Measurements from ENCODE around the gene FOXP4.
"Not testable (repeated sequence)": the region's sequence is repeated elsewhere in the genome, so short reads cannot be mapped to it uniquely, and the experiment has no call there.

Gene FOXP4

DNA sequence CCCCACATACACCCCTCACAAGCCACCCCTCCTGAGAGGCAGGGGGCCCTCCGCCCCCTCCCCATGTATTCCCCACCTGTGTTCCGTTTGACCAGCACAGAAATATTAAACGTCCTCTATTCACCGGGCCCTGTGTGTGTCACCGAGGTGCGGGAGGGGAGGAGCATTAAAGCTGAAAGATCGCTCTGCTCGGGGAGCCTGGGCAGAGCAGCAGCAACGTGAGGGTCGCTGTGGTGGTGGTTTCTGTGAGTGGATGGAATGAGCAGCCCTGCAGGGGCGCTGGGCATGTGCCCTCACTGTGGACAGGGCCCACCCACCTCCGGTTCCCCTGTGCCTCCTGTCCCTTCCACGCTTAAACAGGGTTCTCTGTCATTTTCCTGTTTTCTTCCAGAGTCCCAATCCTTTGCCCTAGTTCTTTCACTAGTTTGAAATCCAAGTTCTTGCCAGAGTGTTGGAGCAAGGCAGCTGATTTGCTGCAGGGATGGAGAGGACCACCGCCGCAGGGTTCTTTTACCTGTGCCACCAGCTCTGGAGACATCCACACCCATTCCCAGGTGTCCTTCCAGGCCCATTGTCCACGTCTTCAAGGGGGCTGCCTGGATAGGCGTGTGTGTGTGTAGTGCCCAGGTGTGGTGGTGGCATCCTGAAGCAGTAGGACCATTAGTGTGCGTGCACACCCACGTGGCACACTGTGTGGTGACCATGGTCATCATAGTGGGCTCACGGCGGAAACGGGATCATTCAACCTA is 54.5 kb downstream of the FOXP4 start:
- DNase-seq (ENCODE audit: low read depth) = no peak

- no peak for DNase-seq (ENCODE audit: low read depth)
Measured at GRCh38 chr6:41601248-41601549, 55.0 kb downstream of the FOXP4 start.

GRCh38 chr6:41602422-41602743 is 56.2 kb downstream of the FOXP4 start:
- no peak for DNase-seq (ENCODE audit: low read depth)

- peak; percentile 61 for DNase-seq (ENCODE audit: low read depth)
Measured at GRCh38 chr6:41602864-41603608, 56.9 kb downstream of the FOXP4 start.

DNA sequence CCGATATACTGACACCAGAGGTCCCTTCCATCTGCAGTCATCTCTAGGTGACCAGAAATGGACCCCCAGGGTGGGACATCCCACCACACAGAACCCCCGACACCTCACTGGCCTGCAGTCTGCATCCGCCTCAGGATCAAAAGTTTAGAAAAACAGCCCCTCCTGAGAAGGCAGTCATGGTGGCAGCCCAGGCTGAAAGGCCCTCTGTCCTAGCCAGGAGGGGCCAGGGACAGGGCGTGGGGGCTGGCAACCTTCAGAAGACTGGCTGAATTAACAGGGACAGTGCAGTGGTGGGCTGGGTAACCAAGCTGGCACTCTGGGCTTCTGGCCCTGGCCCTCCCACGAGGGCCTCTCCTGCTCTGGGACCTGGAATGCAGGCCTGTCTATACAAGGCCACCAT is 57.8 kb downstream of the FOXP4 start:
- no peak for DNase-seq (ENCODE audit: low read depth)

DNA sequence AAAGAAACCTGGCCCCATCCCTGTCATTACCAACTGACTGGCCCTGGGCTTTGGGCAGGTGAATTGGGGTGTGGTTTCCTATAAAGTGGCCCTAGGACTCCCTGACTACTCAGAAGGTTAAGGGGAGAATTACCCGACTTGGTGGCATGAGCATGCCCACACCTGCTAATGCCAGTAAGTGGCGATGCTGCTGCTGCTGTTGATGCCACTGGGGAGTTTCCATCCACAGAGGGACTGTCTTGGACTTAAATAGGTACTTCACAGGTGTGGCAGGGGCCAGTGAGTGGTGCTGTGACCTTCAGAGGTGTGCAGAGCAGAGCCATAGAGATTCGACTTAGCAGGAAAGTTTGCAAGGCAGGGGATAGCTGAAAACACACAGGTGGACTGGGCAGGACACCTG is 59.5 kb downstream of the FOXP4 start:
- DNase-seq (ENCODE audit: low read depth) = no peak

GRCh38 chr6:41607036-41607435 is 60.9 kb downstream of the FOXP4 start:
- DNase-seq (ENCODE audit: low read depth) = no peak

- DNase-seq (ENCODE audit: low read depth) = no peak
Measured at GRCh38 chr6:41607736-41608135, 61.6 kb downstream of the FOXP4 start.

DNA sequence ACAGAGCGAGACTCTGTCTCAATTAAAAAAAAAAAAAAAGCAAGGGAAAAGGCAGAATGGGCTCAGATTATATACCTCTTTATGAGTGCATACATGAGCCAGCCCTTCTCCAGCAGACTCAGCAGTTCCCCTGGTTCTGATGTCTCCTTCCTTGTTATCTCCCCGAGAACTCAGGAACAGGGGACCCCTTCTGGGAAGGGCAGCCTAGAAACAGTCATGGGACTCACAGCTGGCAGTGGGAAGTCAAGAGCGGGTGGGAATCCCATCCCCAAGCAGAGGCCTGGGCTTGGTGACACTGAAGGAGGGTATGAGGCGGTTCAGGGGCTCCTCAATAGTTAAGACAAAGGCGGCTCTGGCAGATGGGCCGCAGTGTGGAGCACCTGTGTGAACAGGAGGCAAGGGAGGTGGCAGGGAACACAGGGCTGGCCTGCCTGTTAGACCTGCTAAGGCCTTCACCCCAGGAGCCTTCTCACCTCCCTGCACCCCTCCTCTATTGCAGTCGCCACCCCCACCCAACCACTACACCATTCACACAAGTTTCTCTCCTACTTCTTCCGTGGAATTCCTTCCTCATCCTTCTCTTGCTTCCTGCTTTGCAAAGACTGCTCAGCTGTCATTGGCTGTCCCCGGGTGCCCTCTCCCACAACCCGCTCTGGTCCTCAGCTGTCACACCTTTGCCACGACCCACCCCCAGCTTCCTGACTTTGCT is 62.4 kb downstream of the FOXP4 start:
- no peak for DNase-seq (ENCODE audit: low read depth)

DNA sequence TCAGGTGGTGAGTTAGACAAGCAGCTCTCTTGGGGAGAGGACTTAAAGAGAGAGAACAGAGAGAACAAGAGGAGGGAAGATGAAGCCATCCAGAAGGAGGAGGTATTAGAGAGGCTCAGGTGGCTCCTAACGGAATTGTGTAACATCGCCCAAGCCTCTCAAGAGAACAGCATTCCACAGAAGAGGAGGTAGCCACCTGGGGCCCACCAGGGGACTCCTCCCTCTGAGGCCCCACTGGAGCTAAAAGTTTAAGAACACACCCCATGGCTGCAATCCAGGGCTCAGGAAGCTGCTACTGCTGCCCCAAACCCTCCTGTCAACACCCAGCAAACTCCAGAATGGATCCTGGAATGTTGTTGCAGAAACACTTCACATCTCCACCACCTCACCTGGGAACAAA is 68.5 kb downstream of the FOXP4 start:
- no peak for DNase-seq (ENCODE audit: low read depth)

- DNase-seq (ENCODE audit: low read depth) = no peak
Measured at GRCh38 chr6:41615311-41615710, 69.1 kb downstream of the FOXP4 start.

- DNase-seq (ENCODE audit: low read depth) = no peak
Measured at GRCh38 chr6:41618598-41618997, 72.4 kb downstream of the FOXP4 start.

DNA sequence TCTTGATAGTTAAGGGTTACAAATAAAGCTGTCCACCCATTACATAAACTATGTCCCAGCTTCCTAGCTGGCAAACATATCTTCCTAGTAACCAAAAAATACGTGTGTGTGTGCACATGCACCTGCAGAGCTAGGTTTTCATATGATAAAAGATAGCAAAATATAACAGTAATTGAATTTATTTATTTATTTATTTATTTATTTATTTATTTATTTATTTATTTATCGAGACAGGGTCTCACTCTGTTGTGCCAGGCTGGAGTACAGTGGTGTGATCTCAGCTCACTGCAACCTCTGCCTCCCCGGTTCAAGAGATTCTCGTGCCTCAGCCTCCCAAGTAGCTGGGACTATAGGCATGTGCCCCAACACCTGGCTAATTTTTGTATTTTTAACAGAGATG is 73.0 kb downstream of the FOXP4 start:
- DNase-seq (ENCODE audit: low read depth) = not testable (repeated sequence)

- DNase-seq (ENCODE audit: low read depth) = no peak
Measured at GRCh38 chr6:41621367-41621766, 75.2 kb downstream of the FOXP4 start.

GRCh38 chr6:41621802-41622201 is 75.6 kb downstream of the FOXP4 start:
- DNase-seq (ENCODE audit: low read depth) = no peak

DNA sequence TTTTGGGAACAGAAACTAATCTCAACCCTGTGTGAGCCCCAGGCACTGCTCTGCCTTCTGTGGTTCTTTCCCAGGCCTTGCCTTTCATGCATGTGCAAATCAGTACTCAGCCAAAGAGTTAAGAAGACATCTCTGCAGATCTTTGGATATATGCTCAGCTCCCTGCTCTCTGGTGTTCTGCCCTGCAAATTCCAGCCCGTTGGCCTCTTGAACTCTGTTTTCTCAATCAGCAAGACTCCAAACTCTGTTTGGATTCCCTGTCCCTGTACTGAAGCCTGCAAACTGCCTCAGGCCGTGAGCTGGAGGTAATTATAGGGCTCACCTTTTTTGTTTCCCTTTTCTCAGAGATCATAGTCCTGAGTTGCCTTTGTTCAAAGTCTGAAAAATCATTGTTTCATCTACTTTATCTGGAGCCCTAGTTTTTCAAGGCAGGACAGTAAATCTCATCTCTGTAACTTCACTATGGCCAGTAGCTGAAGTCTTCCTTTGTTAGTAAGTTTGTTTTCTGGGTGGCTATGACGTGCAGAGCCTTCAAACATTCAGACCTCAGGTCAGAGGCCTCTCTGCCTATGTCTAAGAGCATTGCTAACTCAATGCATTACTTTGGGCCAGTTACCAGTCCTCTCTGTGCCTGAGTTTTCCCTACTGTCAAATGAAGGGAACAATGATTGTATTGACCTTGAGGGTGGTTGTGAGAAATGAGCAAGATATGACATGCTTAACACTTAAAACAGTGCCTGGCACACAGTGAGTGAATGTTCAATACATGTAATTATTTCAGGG is 76.2 kb downstream of the FOXP4 start:
- no peak for DNase-seq (ENCODE audit: low read depth)

DNA sequence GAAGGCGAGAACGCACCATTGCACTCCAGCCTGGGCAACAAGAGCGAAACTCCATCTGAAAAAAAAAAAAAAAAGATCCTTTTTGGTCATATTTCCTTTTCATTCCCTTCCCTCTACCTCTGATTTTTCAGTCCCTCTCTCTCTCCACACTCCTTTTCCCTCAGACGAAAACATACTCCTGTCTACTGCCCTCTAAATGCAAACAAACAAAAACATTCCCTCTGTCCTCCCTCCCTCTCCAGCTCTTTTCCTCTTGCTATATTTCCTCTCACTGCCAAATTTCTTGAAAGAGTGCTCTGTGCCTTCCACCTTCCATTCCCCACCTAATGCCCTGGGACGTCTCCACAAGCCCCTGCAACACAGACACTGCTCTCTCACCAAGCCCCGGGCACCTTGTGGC is 77.1 kb downstream of the FOXP4 start:
- no peak for DNase-seq (ENCODE audit: low read depth)

DNA sequence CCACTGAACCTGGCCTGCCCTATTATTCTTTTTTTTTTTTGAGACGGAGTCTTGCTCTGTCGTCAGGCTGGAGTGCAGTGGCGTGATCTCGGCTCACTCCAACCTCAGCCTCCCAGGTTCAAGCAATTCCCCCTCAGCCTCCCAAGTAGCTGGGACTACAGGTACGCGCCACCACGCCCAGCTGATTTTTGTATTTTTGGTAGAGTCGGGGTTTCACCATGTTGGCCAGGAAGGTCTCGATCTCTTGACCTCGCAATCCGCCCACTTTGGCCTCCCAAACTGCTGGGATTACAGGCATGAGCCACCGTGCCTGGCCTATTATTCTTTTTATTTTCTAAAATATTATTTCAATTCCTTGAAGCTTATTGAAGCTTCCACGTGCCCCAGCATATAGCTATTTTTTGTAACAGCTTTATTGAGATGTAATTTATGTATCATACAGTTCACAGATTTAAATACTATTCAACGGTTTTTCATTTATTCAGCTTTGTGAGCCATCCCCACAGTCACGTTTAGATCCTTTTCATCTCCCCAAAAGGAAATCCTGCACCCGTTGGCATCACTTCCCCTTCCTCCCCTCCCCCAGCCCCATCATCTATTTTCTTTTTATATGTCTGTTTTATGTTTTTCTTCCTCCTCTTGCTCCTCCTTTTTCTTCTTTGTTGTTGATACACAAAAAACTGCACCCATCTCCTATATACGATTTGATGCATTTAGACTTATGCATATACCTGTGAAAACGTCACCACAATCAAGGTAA is 78.6 kb downstream of the FOXP4 start:
- DNase-seq (ENCODE audit: low read depth) = no peak

DNA sequence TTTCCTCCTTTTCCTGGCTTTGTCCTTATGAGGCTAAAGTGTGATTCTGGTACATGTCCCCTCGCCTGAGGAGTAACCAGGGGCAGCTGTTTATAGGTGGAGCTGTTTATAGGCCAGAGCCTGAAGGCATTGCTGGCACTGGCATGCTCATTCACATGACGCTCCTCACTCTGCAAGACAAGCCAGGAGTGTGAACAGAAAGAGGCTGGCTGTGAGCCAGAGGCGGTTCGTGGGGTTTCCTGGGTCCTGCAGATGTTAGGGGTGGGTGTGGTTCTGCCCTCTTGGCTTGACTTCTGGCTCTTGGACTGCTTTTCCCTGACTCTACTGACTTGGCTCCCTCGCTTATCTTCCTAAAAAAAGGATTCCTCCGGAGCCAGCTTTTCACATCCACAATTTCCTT is 79.3 kb downstream of the FOXP4 start:
- DNase-seq (ENCODE audit: low read depth) = no peak

DNA sequence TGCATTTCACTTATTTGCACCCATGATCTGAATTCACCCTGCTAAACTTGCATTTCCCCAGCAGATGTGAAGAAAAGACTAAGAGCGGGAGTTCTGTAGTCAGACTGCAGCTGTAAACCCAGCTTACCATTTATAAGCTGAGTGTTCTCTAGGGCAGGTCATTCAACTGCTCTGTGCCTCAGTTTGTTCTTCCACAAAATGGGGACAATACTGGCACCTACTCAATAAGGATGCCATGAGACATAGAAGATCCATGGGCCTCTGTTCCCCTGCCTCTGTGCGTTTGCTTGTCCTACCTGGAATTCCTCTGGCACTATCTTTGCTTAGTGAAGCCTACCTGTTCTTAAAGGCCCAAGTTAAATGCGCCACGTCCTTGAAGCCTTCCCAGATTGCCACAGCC is 79.8 kb downstream of the FOXP4 start:
- DNase-seq (ENCODE audit: low read depth) = no peak

GRCh38 chr6:41626917-41627316 is 80.7 kb downstream of the FOXP4 start:
- no peak for DNase-seq (ENCODE audit: low read depth)

- no peak for DNase-seq (ENCODE audit: low read depth)
Measured at GRCh38 chr6:41629128-41629527, 82.9 kb downstream of the FOXP4 start.
